HCT116 (cell line): ENCODE data around the gene COL15A1.

Source experiments
- EZH2phosphoT487 ChIP-seq: fragments of 200-600 bp; IDR thresholded peaks from 2 replicates; pipeline ENCODE4 v1.6.1; 2018; ENCODE audit warnings: antibody characterized with exemption, borderline replicate concordance
- POLR2A ChIP-seq: IDR thresholded peaks from 2 replicates; pipeline ENCODE4 v1.7.0; 2011; ENCODE audit warnings: borderline replicate concordance; ENCODE audit not compliant: insufficient read depth, insufficient read length; ENCODE audit errors: extremely low read depth
- POLR2AphosphoS5 ChIP-seq: IDR thresholded peaks from 2 replicates; pipeline ENCODE4 v1.6.1; 2011; ENCODE audit warnings: mild to moderate bottlenecking, low read depth, low read length, moderate library complexity
- RAD21 ChIP-seq: IDR thresholded peaks from 2 replicates; pipeline ENCODE4 v1.6.1; 2012; ENCODE audit warnings: low read depth, mild to moderate bottlenecking
- TCF7L2 ChIP-seq: IDR thresholded peaks from 2 replicates; pipeline ENCODE4 v1.7.0; 2011; ENCODE audit warnings: borderline replicate concordance, inconsistent platforms; ENCODE audit not compliant: insufficient read depth, insufficient read length; ENCODE audit errors: extremely low read depth
- TF ChIP-seq, protein P1 (sequence below): IDR thresholded peaks from 2 replicates; pipeline ENCODE4 v1.6.1; 2012
- TF ChIP-seq, protein P2 (sequence below): IDR thresholded peaks from 2 replicates; pipeline ENCODE4 v1.6.1; 2012; ENCODE audit warnings: low read depth

DNA sequence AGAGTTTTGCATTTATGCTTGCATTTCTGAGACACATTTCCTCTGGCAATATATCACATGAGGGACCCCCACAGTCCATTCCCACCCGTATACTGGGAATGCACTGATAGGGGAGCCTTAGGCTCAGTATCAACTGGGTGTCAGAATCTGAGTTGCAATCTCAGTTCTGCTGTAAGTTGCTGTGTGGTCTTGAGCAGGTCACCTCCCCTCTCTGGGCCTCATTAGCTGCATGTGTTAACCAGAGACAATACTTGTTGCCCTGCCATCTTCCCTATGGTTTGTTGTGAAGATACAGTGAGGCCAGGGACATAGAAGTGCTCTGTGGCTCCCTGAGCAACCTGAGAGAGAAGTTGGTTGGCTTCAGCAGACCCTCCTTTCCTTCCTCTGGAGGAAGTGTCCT lies 105.5 kb downstream of the COL15A1 start:
- TF ChIP-seq EZH2phosphoT487 (no peak), RAD21 (no peak), TCF7L2 (no peak), POLR2A (no peak), POLR2AphosphoS5 (no peak)
- TF ChIP-seq, protein P1, sequence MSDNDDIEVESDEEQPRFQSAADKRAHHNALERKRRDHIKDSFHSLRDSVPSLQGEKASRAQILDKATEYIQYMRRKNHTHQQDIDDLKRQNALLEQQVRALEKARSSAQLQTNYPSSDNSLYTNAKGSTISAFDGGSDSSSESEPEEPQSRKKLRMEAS: no peak
- TF ChIP-seq, protein P2, sequence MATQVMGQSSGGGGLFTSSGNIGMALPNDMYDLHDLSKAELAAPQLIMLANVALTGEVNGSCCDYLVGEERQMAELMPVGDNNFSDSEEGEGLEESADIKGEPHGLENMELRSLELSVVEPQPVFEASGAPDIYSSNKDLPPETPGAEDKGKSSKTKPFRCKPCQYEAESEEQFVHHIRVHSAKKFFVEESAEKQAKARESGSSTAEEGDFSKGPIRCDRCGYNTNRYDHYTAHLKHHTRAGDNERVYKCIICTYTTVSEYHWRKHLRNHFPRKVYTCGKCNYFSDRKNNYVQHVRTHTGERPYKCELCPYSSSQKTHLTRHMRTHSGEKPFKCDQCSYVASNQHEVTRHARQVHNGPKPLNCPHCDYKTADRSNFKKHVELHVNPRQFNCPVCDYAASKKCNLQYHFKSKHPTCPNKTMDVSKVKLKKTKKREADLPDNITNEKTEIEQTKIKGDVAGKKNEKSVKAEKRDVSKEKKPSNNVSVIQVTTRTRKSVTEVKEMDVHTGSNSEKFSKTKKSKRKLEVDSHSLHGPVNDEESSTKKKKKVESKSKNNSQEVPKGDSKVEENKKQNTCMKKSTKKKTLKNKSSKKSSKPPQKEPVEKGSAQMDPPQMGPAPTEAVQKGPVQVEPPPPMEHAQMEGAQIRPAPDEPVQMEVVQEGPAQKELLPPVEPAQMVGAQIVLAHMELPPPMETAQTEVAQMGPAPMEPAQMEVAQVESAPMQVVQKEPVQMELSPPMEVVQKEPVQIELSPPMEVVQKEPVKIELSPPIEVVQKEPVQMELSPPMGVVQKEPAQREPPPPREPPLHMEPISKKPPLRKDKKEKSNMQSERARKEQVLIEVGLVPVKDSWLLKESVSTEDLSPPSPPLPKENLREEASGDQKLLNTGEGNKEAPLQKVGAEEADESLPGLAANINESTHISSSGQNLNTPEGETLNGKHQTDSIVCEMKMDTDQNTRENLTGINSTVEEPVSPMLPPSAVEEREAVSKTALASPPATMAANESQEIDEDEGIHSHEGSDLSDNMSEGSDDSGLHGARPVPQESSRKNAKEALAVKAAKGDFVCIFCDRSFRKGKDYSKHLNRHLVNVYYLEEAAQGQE: no peak
